ENCODE measurements around the gene SEC16A. TPM values are rescaled to one million over a fixed set of nuclear protein-coding genes. Genes with fewer than 3 reads are reported as not detected.
"Not testable (repeated sequence)": the region's sequence is repeated elsewhere in the genome, so short reads cannot be mapped to it uniquely, and the experiment has no call there.

Gene SEC16A
- total RNA-seq, 1 experiment from 2014 or later: 15.4 TPM

- Histone ChIP-seq H3K9me3 (replicated peaks) (no peaks in the 10 kb centered on the region), H3K27me3 (replicated peaks) (no peaks in the 10 kb centered on the region), H3K4me3 (no peak overlapping the region), H3K4me1 (replicated peaks) (peaks cover 19% of the 10 kb centered on the region), H3K27ac (no peak overlapping the region), H3K36me3 (peaks cover 79% of the 10 kb centered on the region)
- DNase-seq (ENCODE audit: low read depth in 1 of 2, low spot score in 2 of 2): no peak
Observed at GRCh38 chr9:136433849-136434579, 48.8 kb downstream of the SEC16A start.

GRCh38 chr9:136433043-136433715 lies 49.7 kb downstream of the SEC16A start:
- Histone ChIP-seq H3K4me1 (replicated peaks) (peaks cover 11% of the 10 kb centered on the region), H3K27me3 (replicated peaks) (no peaks in the 10 kb centered on the region), H3K27ac (no peak overlapping the region), H3K9me3 (replicated peaks) (no peaks in the 10 kb centered on the region), H3K4me3 (no peak overlapping the region), H3K36me3 (peaks cover 81% of the 10 kb centered on the region)
- no peak for DNase-seq (ENCODE audit: low read depth in 1 of 2, low spot score in 2 of 2)

- no peak overlapping the region for H3K27ac ChIP-seq
- DNase-seq (ENCODE audit: low read depth in 1 of 2, low spot score in 2 of 2): no peak
- H3K27me3 ChIP-seq (replicated peaks): no peaks in the 10 kb centered on the region
- no peak overlapping the region for H3K4me3 ChIP-seq
- peaks cover 5% of the 10 kb centered on the region for H3K4me1 ChIP-seq (replicated peaks)
- peaks cover 79% of the 10 kb centered on the region for H3K36me3 ChIP-seq
- no peaks in the 10 kb centered on the region for H3K9me3 ChIP-seq (replicated peaks)
Observed at GRCh38 chr9:136432591-136432990, 50.2 kb downstream of the SEC16A start.

- Histone ChIP-seq H3K4me1 (replicated peaks) (no peaks in the 10 kb centered on the region), H3K9me3 (replicated peaks) (no peaks in the 10 kb centered on the region)
- no peak for DNase-seq (ENCODE audit: low read depth in 1 of 2, low spot score in 2 of 2)
Observed at GRCh38 chr9:136431782-136432350, 51.0 kb downstream of the SEC16A start.

GRCh38 chr9:136430588-136431234 lies 52.1 kb downstream of the SEC16A start:
- DNase-seq (ENCODE audit: low read depth in 1 of 2, low spot score in 2 of 2): no peak
- Histone ChIP-seq H3K27ac (no peak overlapping the region), H3K4me1 (replicated peaks) (no peaks in the 10 kb centered on the region), H3K36me3 (peaks cover 63% of the 10 kb centered on the region), H3K27me3 (replicated peaks) (no peaks in the 10 kb centered on the region), H3K4me3 (no peak overlapping the region), H3K9me3 (replicated peaks) (no peaks in the 10 kb centered on the region)

More at GRCh38 chr9:136431782-136432350, 51.0 kb downstream of the SEC16A start:
- peaks cover 72% of the 10 kb centered on the region for H3K36me3 ChIP-seq
- no peak overlapping the region for H3K27ac ChIP-seq
- no peak overlapping the region for H3K4me3 ChIP-seq
- no peaks in the 10 kb centered on the region for H3K27me3 ChIP-seq (replicated peaks)

- DNase-seq (ENCODE audit: low read depth in 1 of 2, low spot score in 2 of 2): no peak
- Histone ChIP-seq H3K27me3 (replicated peaks) (no peaks in the 10 kb centered on the region), H3K4me3 (no peak overlapping the region), H3K36me3 (peaks cover 59% of the 10 kb centered on the region), H3K9me3 (replicated peaks) (no peaks in the 10 kb centered on the region), H3K4me1 (replicated peaks) (no peaks in the 10 kb centered on the region), H3K27ac (no peak overlapping the region)
Observed at GRCh38 chr9:136429683-136430491, 53.0 kb downstream of the SEC16A start.

GRCh38 chr9:136429075-136429628 lies 53.7 kb downstream of the SEC16A start:
- DNase-seq (ENCODE audit: low read depth in 1 of 2, low spot score in 2 of 2): no peak
- Histone ChIP-seq H3K4me1 (replicated peaks) (no peaks in the 10 kb centered on the region), H3K27me3 (replicated peaks) (no peaks in the 10 kb centered on the region), H3K27ac (no peak overlapping the region), H3K9me3 (replicated peaks) (no peaks in the 10 kb centered on the region), H3K36me3 (peaks cover 65% of the 10 kb centered on the region), H3K4me3 (no peak overlapping the region)

GRCh38 chr9:136426787-136427186 lies 56.1 kb downstream of the SEC16A start:
- H3K9me3 ChIP-seq (replicated peaks): no peaks in the 10 kb centered on the region
- no peak overlapping the region for H3K27ac ChIP-seq
- H3K27me3 ChIP-seq (replicated peaks): no peaks in the 10 kb centered on the region
- no peaks in the 10 kb centered on the region for H3K4me1 ChIP-seq (replicated peaks)
- DNase-seq (ENCODE audit: low read depth in 1 of 2, low spot score in 2 of 2): no peak
- H3K4me3 ChIP-seq: no peak overlapping the region
- H3K36me3 ChIP-seq: peaks cover 68% of the 10 kb centered on the region

GRCh38 chr9:136425367-136425766 lies 57.5 kb downstream of the SEC16A start:
- H3K36me3 ChIP-seq: peaks cover 73% of the 10 kb centered on the region
- H3K4me3 ChIP-seq; H3K9me3 ChIP-seq (replicated peaks); H3K4me1 ChIP-seq (replicated peaks); H3K27ac ChIP-seq; DNase-seq (ENCODE audit: low read depth in 1 of 2, low spot score in 2 of 2); H3K27me3 ChIP-seq (replicated peaks): not testable (repeated sequence)

GRCh38 chr9:136424750-136425362 lies 58.0 kb downstream of the SEC16A start:
- Histone ChIP-seq H3K4me3 (no peak overlapping the region), H3K27ac (no peak overlapping the region), H3K4me1 (replicated peaks) (no peaks in the 10 kb centered on the region), H3K36me3 (peaks cover 71% of the 10 kb centered on the region), H3K9me3 (replicated peaks) (no peaks in the 10 kb centered on the region), H3K27me3 (replicated peaks) (no peaks in the 10 kb centered on the region)
- DNase-seq (ENCODE audit: low read depth in 1 of 2, low spot score in 2 of 2): no peak

- Histone ChIP-seq H3K36me3 (peaks cover 71% of the 10 kb centered on the region), H3K27me3 (replicated peaks) (no peaks in the 10 kb centered on the region), H3K9me3 (replicated peaks) (no peaks in the 10 kb centered on the region), H3K27ac (no peak overlapping the region), H3K4me3 (no peak overlapping the region), H3K4me1 (replicated peaks) (no peaks in the 10 kb centered on the region)
- DNase-seq (ENCODE audit: low read depth in 1 of 2, low spot score in 2 of 2): no peak
Observed at GRCh38 chr9:136423432-136424146, 59.3 kb downstream of the SEC16A start.

- H3K27me3 ChIP-seq (replicated peaks): no peaks in the 10 kb centered on the region
- no peaks in the 10 kb centered on the region for H3K4me1 ChIP-seq (replicated peaks)
- H3K36me3 ChIP-seq: peaks cover 71% of the 10 kb centered on the region
- no peak overlapping the region for H3K4me3 ChIP-seq
- DNase-seq (ENCODE audit: low read depth in 1 of 2, low spot score in 2 of 2): no peak
- no peak overlapping the region for H3K27ac ChIP-seq
- H3K9me3 ChIP-seq (replicated peaks): no peaks in the 10 kb centered on the region
Observed at GRCh38 chr9:136422876-136423275, 60.0 kb downstream of the SEC16A start.
